ENCODE measurements around the gene ADD3. TPM values are rescaled to one million over a fixed set of nuclear protein-coding genes. Genes with fewer than 3 reads are reported as not detected.

ADD3 gene
- total RNA-seq, 2 experiments from 2014 or later: 273 to 302 TPM

DNA sequence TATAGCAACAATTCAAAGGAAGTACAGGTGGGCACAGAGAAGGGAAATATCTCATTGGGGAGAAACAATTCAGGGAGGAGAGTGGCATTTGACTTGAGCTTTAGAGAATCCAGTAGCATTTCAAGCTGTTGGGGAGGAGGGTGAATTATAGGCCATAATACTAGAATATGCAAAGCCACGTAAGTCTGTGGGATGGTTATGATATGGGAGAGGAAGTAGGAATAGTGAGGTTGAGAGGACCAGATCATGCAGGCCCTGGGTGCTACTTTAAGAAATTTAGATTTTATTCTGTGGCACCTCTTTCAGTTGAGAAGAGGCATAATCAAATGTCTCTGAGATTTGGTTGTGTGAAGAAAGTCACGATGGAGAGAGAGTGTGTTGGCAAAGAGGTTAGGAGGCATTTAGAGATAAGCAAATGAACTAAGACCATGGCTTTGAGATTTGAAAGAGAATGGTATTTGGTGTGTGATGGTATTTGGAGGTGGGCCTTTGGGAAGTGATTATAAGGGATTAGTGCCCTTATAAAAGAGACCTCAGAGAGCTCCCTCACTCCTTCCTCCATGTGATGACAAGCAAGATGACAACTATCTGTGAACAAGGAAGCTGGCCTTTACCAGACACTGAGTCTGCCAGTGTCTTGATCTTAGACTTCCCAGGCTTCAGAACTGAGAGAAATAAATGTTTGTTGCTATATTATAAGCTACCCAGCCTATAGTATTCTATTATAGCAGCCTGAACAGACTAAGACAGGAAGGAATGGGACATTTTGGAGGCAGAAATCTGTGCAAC, 15.1 kb downstream of the ADD3 start:
- TF ChIP-seq, protein P1, sequence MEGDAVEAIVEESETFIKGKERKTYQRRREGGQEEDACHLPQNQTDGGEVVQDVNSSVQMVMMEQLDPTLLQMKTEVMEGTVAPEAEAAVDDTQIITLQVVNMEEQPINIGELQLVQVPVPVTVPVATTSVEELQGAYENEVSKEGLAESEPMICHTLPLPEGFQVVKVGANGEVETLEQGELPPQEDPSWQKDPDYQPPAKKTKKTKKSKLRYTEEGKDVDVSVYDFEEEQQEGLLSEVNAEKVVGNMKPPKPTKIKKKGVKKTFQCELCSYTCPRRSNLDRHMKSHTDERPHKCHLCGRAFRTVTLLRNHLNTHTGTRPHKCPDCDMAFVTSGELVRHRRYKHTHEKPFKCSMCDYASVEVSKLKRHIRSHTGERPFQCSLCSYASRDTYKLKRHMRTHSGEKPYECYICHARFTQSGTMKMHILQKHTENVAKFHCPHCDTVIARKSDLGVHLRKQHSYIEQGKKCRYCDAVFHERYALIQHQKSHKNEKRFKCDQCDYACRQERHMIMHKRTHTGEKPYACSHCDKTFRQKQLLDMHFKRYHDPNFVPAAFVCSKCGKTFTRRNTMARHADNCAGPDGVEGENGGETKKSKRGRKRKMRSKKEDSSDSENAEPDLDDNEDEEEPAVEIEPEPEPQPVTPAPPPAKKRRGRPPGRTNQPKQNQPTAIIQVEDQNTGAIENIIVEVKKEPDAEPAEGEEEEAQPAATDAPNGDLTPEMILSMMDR (IDR thresholded peaks at IDR 0.05): no peak
- no peaks in the 10 kb centered on the region for H3K27me3 Mint-ChIP-seq
- H3K4me1 ChIP-seq (ENCODE audit: insufficient read depth, low read length): peaks cover 16% of the 10 kb centered on the region
- ATAC-seq (ENCODE audit: poor library complexity) (no peak), DNase-seq (no peak)
- no peak overlapping the region for H3K4me3 ChIP-seq (ENCODE audit: low read length)
- ChIA-PET CTCF (interaction anchor here (0.8 to 1.2 kb wide), 2 partner anchors 12 to 29 kb away, joined by 3 read pairs; no protein-coding TSS in a partner anchor), POLR2A (interaction anchor here (0.7 to 2.6 kb wide), 3 partner anchors 9 to 19 kb away, joined by 3 to 12 read pairs (median 3); no protein-coding TSS in a partner anchor)
- H3K9me3 Mint-ChIP-seq: peaks cover 1% of the 10 kb centered on the region
- H3K27me3 ChIP-seq (ENCODE audit: control insufficient read depth in 1 of 2, insufficient read depth in 2 of 2, low read length in 2 of 2): no peaks in the 10 kb centered on the region
- H3K4me1 Mint-ChIP-seq (ENCODE audit: low read depth): peaks cover 90% of the 10 kb centered on the region
- H3K36me3 Mint-ChIP-seq (ENCODE audit: low read depth): peaks cover 39% of the 10 kb centered on the region
- no peak overlapping the region for H3K27ac ChIP-seq (ENCODE audit: low read depth in 1 of 2, low read length in 2 of 2)
- intact Hi-C loops (cut with DNase I, micrococcal nuclease): no loop called here
- H3K4me3 Mint-ChIP-seq: peak overlapping the region; percentile 26
- no peaks in the 10 kb centered on the region for H3K36me3 ChIP-seq (ENCODE audit: insufficient read depth, low read length)
- no peaks in the 10 kb centered on the region for H3K9me3 ChIP-seq (ENCODE audit: control insufficient read depth in 1 of 2, insufficient read depth in 1 of 2, low read length in 2 of 2)
- H3K27ac Mint-ChIP-seq: peak overlapping the region; percentile 43

DNA sequence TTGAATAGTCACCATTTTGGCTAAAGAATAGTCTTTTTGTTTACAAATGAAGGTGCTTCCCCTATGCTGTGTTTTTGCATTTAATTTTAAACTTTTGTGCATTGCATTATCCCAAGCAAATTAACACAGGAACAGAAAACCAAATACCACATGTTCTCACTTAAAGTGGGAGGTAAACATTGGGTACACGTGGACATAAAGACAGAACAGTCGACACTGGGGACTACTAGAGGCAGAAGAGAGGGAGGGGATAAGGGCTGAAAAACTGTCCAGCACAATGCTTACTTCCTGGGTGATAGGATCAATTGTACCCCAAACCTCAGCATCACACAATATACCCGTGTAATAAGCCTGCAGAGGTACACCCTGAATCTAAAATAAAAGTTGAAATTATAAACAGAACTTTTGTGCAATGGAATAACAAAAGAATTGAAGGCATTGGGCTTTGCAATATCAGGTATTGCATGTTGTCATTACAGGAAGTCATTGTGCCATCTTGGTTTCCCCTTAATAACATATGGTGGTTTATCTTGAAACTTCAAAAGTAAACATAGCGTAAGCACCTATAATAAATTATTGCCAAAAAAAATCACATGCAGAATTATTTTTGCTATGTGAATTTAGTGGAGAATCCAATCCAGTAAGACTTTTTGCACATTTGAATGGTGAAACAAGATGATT, 16.1 kb downstream of the ADD3 start:
- Histone ChIP-seq H3K9me3 (ENCODE audit: control insufficient read depth in 1 of 2, insufficient read depth in 1 of 2, low read length in 2 of 2) (no peaks in the 10 kb centered on the region), H3K36me3 (ENCODE audit: insufficient read depth, low read length) (no peaks in the 10 kb centered on the region), H3K27ac (ENCODE audit: low read depth in 1 of 2, low read length in 2 of 2) (no peak overlapping the region), H3K4me1 (ENCODE audit: insufficient read depth, low read length) (peaks cover 12% of the 10 kb centered on the region), H3K27me3 (ENCODE audit: control insufficient read depth in 1 of 2, insufficient read depth in 2 of 2, low read length in 2 of 2) (no peaks in the 10 kb centered on the region), H3K4me3 (ENCODE audit: low read length) (no peak overlapping the region)
- H3K36me3 Mint-ChIP-seq (ENCODE audit: low read depth): peaks cover 42% of the 10 kb centered on the region
- peak overlapping the region; percentile 43 for H3K27ac Mint-ChIP-seq
- H3K9me3 Mint-ChIP-seq: peaks cover 1% of the 10 kb centered on the region
- DNase-seq (no peak), ATAC-seq (ENCODE audit: poor library complexity) (no peak)
- CTCF ChIA-PET: interaction anchor here (1.4 kb wide), 1 partner anchor 16 kb away, joined by 3 read pairs; no protein-coding TSS in a partner anchor
- intact Hi-C loops (cut with DNase I, micrococcal nuclease): no loop called here
- no peaks in the 10 kb centered on the region for H3K27me3 Mint-ChIP-seq
- TF ChIP-seq, protein P1 (IDR thresholded peaks at IDR 0.05): no peak
- POLR2A ChIA-PET: interaction anchor here (0.7 to 2.6 kb wide), 4 partner anchors 13 to 53 kb away, joined by 3 to 12 read pairs (median 3); no protein-coding TSS in a partner anchor
- peaks cover 84% of the 10 kb centered on the region for H3K4me1 Mint-ChIP-seq (ENCODE audit: low read depth)
- no peak overlapping the region for H3K4me3 Mint-ChIP-seq

- peaks cover 86% of the 10 kb centered on the region for H3K4me1 Mint-ChIP-seq (ENCODE audit: low read depth)
- Histone ChIP-seq H3K27me3 (ENCODE audit: control insufficient read depth in 1 of 2, insufficient read depth in 2 of 2, low read length in 2 of 2) (no peaks in the 10 kb centered on the region), H3K4me1 (ENCODE audit: insufficient read depth, low read length) (peaks cover 11% of the 10 kb centered on the region), H3K36me3 (ENCODE audit: insufficient read depth, low read length) (no peaks in the 10 kb centered on the region), H3K9me3 (ENCODE audit: control insufficient read depth in 1 of 2, insufficient read depth in 1 of 2, low read length in 2 of 2) (no peaks in the 10 kb centered on the region), H3K4me3 (ENCODE audit: low read length) (no peak overlapping the region), H3K27ac (ENCODE audit: low read depth in 1 of 2, low read length in 2 of 2) (no peak overlapping the region)
- ChIA-PET POLR2A (no interaction called here), CTCF (no interaction called here)
- peaks cover 30% of the 10 kb centered on the region for H3K36me3 Mint-ChIP-seq (ENCODE audit: low read depth)
- no peak overlapping the region for H3K27ac Mint-ChIP-seq
- TF ChIP-seq, protein P1 (IDR thresholded peaks at IDR 0.05): no peak
- intact Hi-C loops (cut with DNase I, micrococcal nuclease): no loop called here
- no peaks in the 10 kb centered on the region for H3K9me3 Mint-ChIP-seq
- DNase-seq (no peak), ATAC-seq (ENCODE audit: poor library complexity) (no peak)
- no peaks in the 10 kb centered on the region for H3K27me3 Mint-ChIP-seq
- H3K4me3 Mint-ChIP-seq: no peak overlapping the region
Measured at GRCh38 chr10:110029450-110029849, 21.7 kb downstream of the ADD3 start.

Data from CD4-positive, alpha-beta T cell (primary cell).